Keratinocyte (primary cell): Measurements from ENCODE around the gene SLC1A1. TPM values are rescaled to one million over a fixed set of nuclear protein-coding genes. Genes with fewer than 3 reads are reported as not detected.

Experiments used
- DNase-seq: peaks from one replicate; pipeline ENCODE4 v3.0.0-alpha.2; 2011; ENCODE audit warnings: low read depth, missing footprints, low spot score
- FAIRE-seq: peaks from 2 replicates; lab custom pipeline; 2011; peaks lifted over from hg19 to GRCh38; lab: Jason Lieb, UNC
- H2AFZ ChIP-seq: 2 replicates; pipeline ENCODE4 v1.6.0; 2012; ENCODE audit warnings: low read length, control low read depth, inconsistent platforms; ENCODE audit not compliant: control insufficient read depth
- H3K27ac ChIP-seq: 2 replicates; pipeline ENCODE4 v1.5.1; 2011; ENCODE audit warnings: low read length; ENCODE audit not compliant: control insufficient read depth, insufficient read depth
- H3K27me3 ChIP-seq: 3 replicates; pipeline ENCODE4 v1.6.0; 2011; ENCODE audit warnings: low read length; ENCODE audit not compliant: control insufficient read depth, insufficient read depth; ENCODE audit errors: extremely low read depth
- H3K36me3 ChIP-seq, 2 experiments: 2 replicates in 1 of 2; 3 replicates in 1 of 2; pipeline ENCODE4 v1.5.1; 2011; ENCODE audit warnings: low read length in 2 of 2, mild to moderate bottlenecking in 1 of 2; ENCODE audit not compliant: control insufficient read depth in 2 of 2, insufficient read depth in 2 of 2; ENCODE audit errors: extremely low read depth in 1 of 2
- H3K4me1 ChIP-seq: 3 replicates; pipeline ENCODE4 v1.5.1; 2011; ENCODE audit warnings: low read length; ENCODE audit not compliant: control insufficient read depth, insufficient read depth; ENCODE audit errors: extremely low read depth
- H3K4me2 ChIP-seq: 3 replicates; pipeline ENCODE4 v1.6.0; 2011; ENCODE audit warnings: low read depth, low read length; ENCODE audit not compliant: control insufficient read depth, insufficient read depth; ENCODE audit errors: extremely low read depth
- H3K4me3 ChIP-seq, 3 experiments: fragments of 200-600 bp in 1 of 3; sonication (generic) in 1 of 3; 2 replicates in 2 of 3; 3 replicates in 1 of 3; pipeline ENCODE4 v1.5.1; 2011 to 2016; ENCODE audit warnings: low read length in 3 of 3, mild to moderate bottlenecking in 3 of 3, control low read depth in 2 of 3, inconsistent platforms in 1 of 3, low read depth in 1 of 3, mixed read lengths in 1 of 3, mixed run types in 1 of 3, moderate library complexity in 1 of 3; ENCODE audit not compliant: control insufficient read depth in 2 of 3, insufficient read depth in 2 of 3; ENCODE audit errors: extremely low read depth in 1 of 3
- H3K79me2 ChIP-seq: 2 replicates; pipeline ENCODE4 v1.6.0; 2012; ENCODE audit warnings: low read length; ENCODE audit not compliant: control insufficient read depth, insufficient read depth
- H3K9ac ChIP-seq: 3 replicates; pipeline ENCODE4 v1.6.0; 2011; ENCODE audit warnings: low read length; ENCODE audit not compliant: control insufficient read depth, insufficient read depth; ENCODE audit errors: extremely low read depth
- H3K9me1 ChIP-seq: 3 replicates; pipeline ENCODE4 v1.6.0; 2011; ENCODE audit warnings: low read length; ENCODE audit not compliant: control insufficient read depth, insufficient read depth; ENCODE audit errors: extremely low read depth
- H3K9me3 ChIP-seq: 2 replicates; pipeline ENCODE4 v1.5.1; 2012; ENCODE audit warnings: low read depth, low read length; ENCODE audit not compliant: control insufficient read depth
- H4K20me1 ChIP-seq: 3 replicates; pipeline ENCODE4 v1.6.0; 2011; ENCODE audit warnings: low read length; ENCODE audit not compliant: control insufficient read depth, insufficient read depth; ENCODE audit errors: extremely low read depth
- CTCF ChIP-seq, 3 experiments: IDR thresholded peaks in 1 of 3; conservative IDR thresholded peaks in 1 of 3; optimal IDR thresholded peaks in 1 of 3; 2 replicates in 2 of 3; 3 replicates in 1 of 3; pipeline versions ENCODE3 to v1.5.1; 2011; ENCODE audit warnings: low read length in 3 of 3, mild to moderate bottlenecking in 3 of 3, moderate library complexity in 2 of 3, control low read depth in 1 of 3, inconsistent platforms in 1 of 3; ENCODE audit not compliant: insufficient read depth in 2 of 3; ENCODE audit errors: extremely low read depth in 1 of 3
- EZH2 ChIP-seq: IDR thresholded peaks from one replicate; pipeline ENCODE4 v1.6.1; 2012; ENCODE audit warnings: inconsistent platforms, mild to moderate bottlenecking, low read length, moderate library complexity
- dilution Hi-C: fragments of 300-500 bp; cut with MboI; formaldehyde crosslinking; loops from one replicate; pipeline ENCODE4 v1.7.0; 2020; ENCODE audit warnings: low sequenced_read_pairs; ENCODE audit not compliant: extremely low pct_ligation_motif_present
- polyA minus RNA-seq, 3 experiments: library from RNA; depleted of rRNA, polyadenylated mRNA; stranded (reverse); fragments of >200 nt; gene quantifications; 1 replicate in 1 of 3; 2 replicates in 1 of 3; 3 replicates in 1 of 3; pipeline ENCODE4 v1.2.3, GENCODE V29; 2011
- polyA plus RNA-seq, 5 experiments: library from polyadenylated mRNA; depleted of rRNA in 3 of 5; stranded (reverse) in 3 of 5; stranded (forward) in 1 of 5; unstranded in 1 of 5; fragments of >200 nt; gene quantifications; 1 replicate in 1 of 5; 2 replicates in 3 of 5; 3 replicates in 1 of 5; pipeline versions ENCODE4 v1.2.1 to v1.2.3, GENCODE V29; 2011 to 2012; ENCODE audit warnings: missing spikeins in 2 of 5, low read depth in 1 of 5, low replicate concordance in 1 of 5

Gene SLC1A1
- 0.06 to 0.77 TPM (median 0.20 TPM) in 3 replicates for polyA plus RNA-seq
- polyA plus RNA-seq (2011; ENCODE audit: low read depth), result not detected
- polyA plus RNA-seq (2011; cell fraction: cytosol; rRNA removed), result 0.13 and 0.15 TPM in 2 replicates
- polyA plus RNA-seq (2011; cell fraction: nucleus; rRNA removed), result 0.60 and 0.67 TPM in 2 replicates
- polyA plus RNA-seq (2012; ENCODE audit: low replicate concordance), result 0.17 and 0.42 TPM in 2 replicates
- 0.19 to 0.46 TPM in 2 of 3 replicates, not detected in the other for polyA minus RNA-seq
- polyA minus RNA-seq (2011; cell fraction: cytosol; rRNA and poly(A)+ RNA removed), result 0.58 TPM
- 1.1 and 1.2 TPM in 2 replicates for polyA minus RNA-seq (2011; cell fraction: nucleus; rRNA and poly(A)+ RNA removed)

- Histone ChIP-seq H3K27me3 (peaks cover 32% of the 10 kb centered on the region), H3K27ac (no peak within 1 kb of the TSS), H4K20me1 (no peaks in the 10 kb centered on the region), H2AFZ (peak within 1 kb of the TSS; percentile 26), H3K9me1 (no peaks in the 10 kb centered on the region), H3K9me3 (no peaks in the 10 kb centered on the region), H3K4me1 (peaks cover 6% of the 10 kb centered on the region), H3K36me3 (no peaks in the 10 kb centered on the region), H3K79me2 (no peaks in the 10 kb centered on the region), H3K9ac (no peak within 1 kb of the TSS), H3K4me3 (peak within 1 kb of the TSS; percentile 46 to 54 (median 54)), H3K4me2 (peak within 1 kb of the TSS; percentile 66)
- no peak for FAIRE-seq
- no peak for DNase-seq
- TF ChIP-seq EZH2 (no peak), CTCF (optimal IDR thresholded peaks at IDR 0.05 in 1 of 3, IDR thresholded peaks at IDR 0.05 in 1 of 3, conservative IDR thresholded peaks at IDR 0.05 in 1 of 3; ENCODE audit: extremely low read depth in 1 of 3, insufficient read depth in 2 of 3, low read length in 3 of 3) (no peak)
- dilution Hi-C loops, result no loop called here
Measured at GRCh38 chr9:4489919-4490704, at the start of gene SLC1A1. Gene SLC1A1, plus strand, starts transcription at chr9:4490468. Its CDS starts 212 bp downstream, at chr9:4490680.

DNA sequence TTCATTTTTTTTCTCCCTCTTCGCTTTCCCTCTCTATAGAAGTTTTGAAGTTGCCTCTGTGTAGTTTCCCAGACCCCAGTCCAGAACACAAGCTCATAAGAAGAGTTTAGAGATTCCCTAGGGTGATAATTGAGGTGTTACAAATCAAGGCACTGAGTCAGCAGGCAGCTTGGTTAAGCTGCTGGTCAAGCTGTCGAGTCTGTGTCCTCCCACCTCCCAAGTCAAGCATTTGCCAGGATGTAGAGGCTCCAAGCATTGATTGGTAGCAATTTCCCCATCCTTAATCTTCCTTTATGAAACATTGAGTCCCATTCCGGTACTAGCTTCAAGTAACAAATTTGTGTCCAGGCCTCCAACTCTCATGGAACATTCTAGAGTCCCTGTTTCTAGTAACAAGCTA is 47.5 kb upstream of the SLC1A1 start:
- H3K27me3 ChIP-seq, result no peaks in the 10 kb centered on the region
- H3K79me2 ChIP-seq, result no peaks in the 10 kb centered on the region
- no peak overlapping the region for H3K4me3 ChIP-seq
- H2AFZ ChIP-seq, result no peak overlapping the region
- no peaks in the 10 kb centered on the region for H4K20me1 ChIP-seq
- dilution Hi-C loops, result no loop called here
- no peaks in the 10 kb centered on the region for H3K9me1 ChIP-seq
- no peaks in the 10 kb centered on the region for H3K4me1 ChIP-seq
- no peak overlapping the region for H3K4me2 ChIP-seq
- DNase-seq (no peak), FAIRE-seq (no peak)
- H3K9me3 ChIP-seq, result no peaks in the 10 kb centered on the region
- no peak overlapping the region for H3K27ac ChIP-seq
- H3K9ac ChIP-seq, result no peak overlapping the region
- no peaks in the 10 kb centered on the region for H3K36me3 ChIP-seq
- TF ChIP-seq CTCF (optimal IDR thresholded peaks at IDR 0.05 in 1 of 3, IDR thresholded peaks at IDR 0.05 in 1 of 3, conservative IDR thresholded peaks at IDR 0.05 in 1 of 3; ENCODE audit: extremely low read depth in 1 of 3, insufficient read depth in 2 of 3, low read length in 3 of 3) (no peak), EZH2 (no peak)
